ENCODE results near the gene DUS1L.

The DUS1L gene

GRCh38 chr17:82008258-82008940 is 57.2 kb downstream of the DUS1L start:
- no peak overlapping the region for H3K4me2 ChIP-seq (ENCODE audit: low read length)

More at GRCh38 chr17:82008258-82008940, 57.2 kb downstream of the DUS1L start:
- Histone ChIP-seq H3K27ac (ENCODE audit: low read depth, low read length, poor library complexity, severe bottlenecking) (no peak overlapping the region), H3K4me3 (ENCODE audit: low read depth, low read length, poor library complexity, severe bottlenecking) (no peak overlapping the region), H4K20me1 (ENCODE audit: insufficient read depth, low read length) (no peaks in the 10 kb centered on the region), H3K9ac (ENCODE audit: low read length) (no peak overlapping the region), H3K9me3 (ENCODE audit: low read length) (no peaks in the 10 kb centered on the region), H3K79me2 (ENCODE audit: insufficient read depth, low read length) (no peaks in the 10 kb centered on the region), H3K36me3 (ENCODE audit: insufficient read depth, low read length) (no peaks in the 10 kb centered on the region; the same call in 1 of the 2 replicates), H2AFZ (ENCODE audit: low read length) (no peak overlapping the region), H3K4me1 (ENCODE audit: insufficient read depth, low read length, severe bottlenecking) (no peaks in the 10 kb centered on the region), H3F3A (ENCODE audit: insufficient read depth, low read length) (no peaks in the 10 kb centered on the region), H3K9me2 (ENCODE audit: low read depth, low read length) (no peaks in the 10 kb centered on the region), H3K27me3 (ENCODE audit: insufficient read depth, low read length) (no peaks in the 10 kb centered on the region; the same call in 1 of the 2 replicates)
- TF ChIP-seq EZH2 (IDR thresholded peaks at IDR 0.05; ENCODE audit: borderline replicate concordance, low read length) (no peak), CTCF (IDR thresholded peaks at IDR 0.05; ENCODE audit: low read length) (no peak)
